NCI-H1092 (cell line): ENCODE measurements around the gene GNG4.
"Not testable (repeated sequence)": the region's sequence is repeated elsewhere in the genome, so short reads cannot be mapped to it uniquely, and the experiment has no call there.

Experiments used
- DNase-seq: peaks from one replicate; lab custom pipeline; 2025; lab: John Stamatoyannopoulos, UW

GNG4 gene

DNA sequence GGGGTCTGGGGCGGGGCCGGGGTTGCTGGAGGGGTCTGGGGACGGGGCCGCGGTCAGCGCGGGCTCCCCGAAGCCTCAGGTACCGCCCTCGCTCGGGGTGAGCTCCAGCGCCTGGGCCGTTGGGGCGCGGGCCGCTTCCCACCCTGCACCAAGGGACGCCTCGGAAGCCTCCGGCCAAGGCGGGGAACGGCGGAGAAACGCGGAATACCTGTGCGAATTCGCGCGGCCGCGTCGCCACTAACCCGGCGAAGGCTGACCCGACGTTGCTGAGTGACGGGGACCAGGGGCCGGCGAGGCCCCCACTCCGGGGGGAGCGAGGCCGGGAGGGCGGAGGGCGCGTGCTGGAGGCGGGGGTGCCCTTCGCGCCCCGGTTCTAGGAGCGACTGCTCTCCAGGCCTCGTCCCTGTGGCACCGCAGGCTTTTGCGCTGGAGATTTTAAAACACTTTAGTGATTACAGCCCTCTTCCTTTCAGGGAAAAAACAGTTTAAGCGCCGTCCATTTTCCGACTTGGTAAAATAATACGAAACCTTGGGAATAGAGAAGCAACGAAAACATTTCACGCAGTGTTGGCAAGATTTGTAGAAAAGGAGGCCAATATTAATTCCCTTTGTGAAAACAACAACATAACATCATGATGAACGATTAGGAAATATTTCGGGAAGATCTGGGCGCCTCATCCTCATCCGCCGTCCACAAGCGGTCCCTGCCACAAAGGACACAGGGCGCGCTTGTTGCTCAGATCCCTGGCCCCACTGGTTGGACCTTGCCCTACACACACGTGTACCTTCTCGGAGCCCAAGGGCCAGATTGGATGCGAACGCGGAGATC, 971 bp upstream of the GNG4 start:
- peak; percentile 58 for DNase-seq

DNA sequence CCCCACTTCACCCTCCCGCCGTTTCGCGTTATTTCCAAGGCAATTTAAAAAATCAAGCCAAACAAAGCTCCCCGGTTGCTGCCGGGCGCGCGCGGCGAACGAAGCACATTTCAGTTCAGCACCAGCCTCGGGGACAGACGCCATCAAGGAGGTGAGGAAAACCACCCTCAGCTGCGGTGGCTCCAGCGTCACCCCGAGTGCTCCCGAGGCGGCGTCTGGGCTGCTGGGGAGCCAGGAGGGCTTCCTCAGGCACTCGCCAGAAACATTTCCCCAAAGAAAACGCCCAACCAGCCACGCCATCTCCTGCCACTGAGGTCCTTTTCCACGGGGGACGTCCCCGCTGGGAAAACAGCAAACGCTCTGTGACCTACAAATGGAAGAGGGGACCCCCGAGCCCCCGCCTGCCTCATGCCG, 623 bp downstream of the GNG4 start:
- peak; percentile 56 for DNase-seq

DNA sequence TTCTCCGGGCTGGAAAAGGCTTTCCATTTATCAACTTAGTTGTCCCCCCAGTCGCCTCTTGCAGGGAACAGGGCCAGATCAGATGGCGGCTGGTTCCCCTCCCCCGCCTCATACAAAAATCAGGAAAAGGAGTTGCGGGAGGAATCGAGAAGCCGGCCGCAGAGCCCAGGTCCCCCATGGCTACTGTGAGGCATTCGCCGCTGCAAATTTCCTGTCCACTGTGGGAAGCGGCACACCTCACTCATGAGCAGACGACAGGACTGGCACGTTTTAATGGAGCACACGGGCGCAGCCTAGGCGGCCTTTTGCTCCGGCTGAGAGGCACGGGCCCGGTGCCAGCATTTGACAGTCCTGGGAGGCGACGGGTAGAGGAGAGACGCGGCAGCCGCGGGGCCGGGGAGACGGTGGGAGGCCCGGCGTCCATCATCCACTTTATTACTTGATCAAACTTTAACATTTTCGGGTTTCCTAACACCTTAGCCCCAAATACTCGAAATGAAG, 1.1 kb downstream of the GNG4 start:
- DNase-seq, result peak; percentile 85

DNA sequence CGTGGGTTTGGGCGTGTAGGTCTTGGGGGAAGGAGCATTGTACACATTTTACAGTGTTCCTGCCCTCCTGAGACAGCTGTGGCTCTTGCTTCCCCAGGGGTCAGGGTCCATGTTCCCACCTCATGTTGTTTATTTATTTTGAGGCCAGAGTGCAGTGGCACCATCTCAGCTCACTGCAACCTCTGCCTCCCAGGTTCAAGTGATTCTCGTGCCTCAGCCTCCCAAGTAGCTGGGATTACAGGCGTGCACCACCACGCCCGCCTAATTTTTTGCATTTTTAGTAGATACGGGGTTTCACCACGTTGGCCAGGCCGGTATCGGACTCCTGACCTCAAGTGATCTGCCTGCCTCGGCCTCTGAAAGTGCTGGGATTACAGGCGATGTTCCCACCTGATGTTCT, 2.0 kb downstream of the GNG4 start:
- not testable (repeated sequence) for DNase-seq

DNA sequence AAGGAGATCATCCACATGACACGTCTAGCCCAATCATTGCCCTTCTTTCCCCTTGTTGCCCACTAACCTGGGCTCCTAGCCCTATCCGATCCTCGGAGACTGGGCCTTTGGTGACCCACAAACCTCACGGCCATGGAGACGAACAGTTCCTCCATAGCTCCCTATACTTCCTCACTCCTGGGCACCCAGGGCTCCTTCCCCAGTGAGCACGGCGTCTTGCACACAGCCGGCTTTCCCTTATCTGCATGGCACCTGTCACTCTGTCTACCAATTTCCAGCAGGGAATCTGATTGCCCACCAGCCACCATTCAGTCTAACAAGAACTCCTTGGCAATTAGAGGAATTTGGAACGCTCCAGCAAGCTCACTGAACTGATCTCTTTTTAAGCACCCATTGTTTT, 3.1 kb downstream of the GNG4 start:
- no peak for DNase-seq

DNA sequence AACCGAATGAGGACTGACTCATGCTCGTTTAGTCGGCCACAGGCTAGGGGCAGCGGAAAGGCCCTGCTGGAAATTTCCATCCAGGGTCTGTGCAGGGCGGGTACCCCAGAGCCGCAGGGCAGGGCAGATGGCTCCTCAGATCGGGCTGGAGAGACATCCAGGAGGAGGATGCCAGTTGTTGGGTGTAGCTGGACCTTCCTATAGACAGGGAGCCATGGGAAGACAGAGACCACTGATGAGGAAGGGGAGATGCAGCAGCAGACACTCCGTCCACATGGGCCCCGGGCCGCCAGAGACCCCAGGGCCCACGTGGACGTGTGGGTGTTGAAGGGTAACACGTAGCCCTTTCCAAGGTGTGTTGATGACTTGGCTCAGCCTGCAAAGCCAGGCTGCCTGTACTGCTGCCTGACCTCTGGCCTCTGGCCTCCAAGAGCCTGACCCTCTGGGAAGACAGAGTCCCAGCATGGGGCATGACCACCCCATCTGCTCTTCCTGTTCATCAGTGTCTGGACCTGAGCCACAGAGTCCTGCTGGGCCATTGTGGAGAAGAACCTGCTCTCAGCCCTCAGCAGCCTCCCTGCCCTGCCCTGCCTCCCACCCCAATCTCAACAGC, 4.8 kb downstream of the GNG4 start:
- no peak for DNase-seq

DNA sequence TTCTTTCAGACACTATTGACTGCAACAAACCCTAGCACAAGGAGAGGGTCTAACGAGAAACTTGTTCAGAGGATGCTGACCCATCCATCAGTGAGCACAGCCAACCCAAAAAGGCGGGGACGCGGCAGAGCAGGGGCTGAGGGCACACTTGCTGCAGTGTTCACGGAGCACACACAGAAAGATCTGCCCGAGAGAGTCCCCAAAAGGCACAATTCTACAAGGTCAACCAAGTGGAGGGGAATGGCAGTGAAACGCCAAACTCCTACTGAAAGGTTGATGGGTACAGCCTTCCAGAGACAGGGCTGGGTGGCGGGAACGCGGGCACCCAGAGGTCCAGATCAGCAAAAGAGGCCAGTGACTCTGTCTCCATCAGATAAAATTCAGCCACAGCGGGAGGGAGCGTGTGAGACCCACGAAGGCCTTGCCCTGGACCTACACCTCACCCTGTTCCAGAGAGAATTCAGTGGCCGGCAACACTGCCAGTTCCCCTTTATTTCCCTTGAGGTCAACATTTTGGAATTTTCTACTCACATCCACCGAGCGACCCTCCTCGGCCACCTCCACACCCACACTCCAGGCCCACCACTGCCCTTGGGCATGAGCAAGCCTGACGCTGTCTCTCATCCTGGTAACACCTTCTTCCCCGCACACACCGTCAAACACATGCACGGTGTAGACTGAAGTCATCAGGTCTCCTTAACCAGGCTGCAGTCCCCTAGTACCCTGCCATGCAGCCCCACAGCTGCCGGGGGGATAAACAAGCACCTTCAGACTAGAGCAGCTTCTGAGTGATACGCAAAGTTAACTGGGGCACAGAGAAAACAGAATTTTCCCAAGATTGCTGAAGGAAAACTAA, 5.5 kb downstream of the GNG4 start:
- DNase-seq, result no peak

DNA sequence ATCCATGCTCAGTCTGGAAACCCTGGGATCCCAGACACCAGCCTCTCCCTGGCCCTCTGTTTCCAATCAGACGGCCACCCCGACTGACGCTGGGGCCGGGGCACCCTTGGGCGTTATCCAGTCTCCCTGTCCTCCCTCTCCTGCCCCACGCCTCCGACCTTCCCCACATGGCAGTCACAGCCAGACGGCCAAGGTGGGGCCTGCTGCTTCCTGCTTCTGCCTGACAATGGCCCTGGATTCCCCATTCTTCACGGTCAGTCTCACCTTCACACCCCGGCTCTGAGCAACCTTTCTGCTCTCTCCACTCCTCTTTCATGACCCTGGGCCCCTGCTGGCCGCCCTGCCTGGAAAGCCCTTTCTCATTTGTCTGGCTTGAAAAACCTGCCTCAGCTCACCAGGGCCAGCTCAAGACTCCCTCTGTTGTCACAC, 6.6 kb downstream of the GNG4 start:
- DNase-seq, result no peak

DNA sequence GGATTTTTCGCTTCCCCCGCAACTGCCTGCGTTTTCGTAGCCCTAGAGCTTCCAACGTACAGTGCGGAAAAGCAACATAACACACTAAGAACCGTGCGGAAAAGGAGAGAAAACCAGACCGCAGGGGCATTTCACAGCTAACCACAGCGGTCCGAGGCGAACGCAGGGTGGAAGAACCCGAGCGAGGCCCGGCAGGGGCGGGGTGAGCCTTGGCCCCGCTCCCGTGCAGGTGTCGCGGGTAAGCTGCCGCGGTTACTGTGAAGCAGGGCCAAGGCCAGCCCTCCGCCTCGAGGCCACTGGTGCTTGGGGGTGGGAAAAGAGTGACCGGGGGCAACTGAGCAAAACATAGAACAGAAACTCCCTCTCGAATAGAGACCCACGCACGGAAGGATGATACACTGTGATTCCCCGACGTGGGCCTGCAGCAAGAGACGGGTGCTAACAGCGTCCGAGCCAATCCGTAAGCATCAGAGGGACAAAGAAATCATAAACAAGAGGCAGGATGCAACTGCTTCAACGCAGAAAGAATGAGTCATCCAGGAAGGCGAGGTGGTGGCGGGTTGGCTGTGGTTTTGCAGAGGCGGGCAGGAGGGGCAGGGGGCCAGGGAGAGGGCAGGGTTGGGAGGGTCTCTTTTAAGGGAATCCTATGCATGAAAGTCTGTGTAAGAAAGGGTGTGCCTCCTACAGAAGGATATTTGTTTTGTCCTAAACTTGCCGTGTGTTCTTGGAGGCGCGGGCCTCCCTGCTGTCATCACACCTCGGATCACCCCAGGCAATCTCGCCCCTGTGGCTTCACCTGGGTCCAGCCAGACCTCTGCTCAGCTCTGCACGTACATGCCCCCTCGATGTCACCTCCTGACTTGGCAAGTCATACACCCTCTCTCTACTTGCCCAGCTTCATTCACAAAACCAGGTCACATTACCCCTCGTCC, 7.3 kb downstream of the GNG4 start:
- peak; percentile 16 for DNase-seq

DNA sequence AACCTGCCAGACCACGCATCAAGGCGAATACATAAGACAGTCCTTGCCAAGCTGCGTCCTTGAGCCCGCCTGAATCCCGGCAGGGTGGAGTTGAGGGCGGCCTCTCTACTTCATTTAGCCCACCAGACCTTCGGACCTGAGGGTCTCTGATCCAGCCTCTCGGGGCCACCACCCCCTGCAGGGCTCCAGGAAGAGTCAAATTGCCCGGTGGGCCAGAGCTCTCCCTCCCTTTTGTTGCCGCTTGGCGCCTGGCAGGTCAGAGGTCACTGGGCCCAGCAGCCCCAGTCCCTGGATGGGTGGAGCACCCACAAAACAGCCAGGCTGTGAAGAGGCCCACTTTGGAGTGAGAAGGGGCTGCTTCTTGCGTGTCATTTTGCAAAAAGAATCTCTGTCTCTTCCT, 9.0 kb downstream of the GNG4 start:
- DNase-seq, result no peak

DNA sequence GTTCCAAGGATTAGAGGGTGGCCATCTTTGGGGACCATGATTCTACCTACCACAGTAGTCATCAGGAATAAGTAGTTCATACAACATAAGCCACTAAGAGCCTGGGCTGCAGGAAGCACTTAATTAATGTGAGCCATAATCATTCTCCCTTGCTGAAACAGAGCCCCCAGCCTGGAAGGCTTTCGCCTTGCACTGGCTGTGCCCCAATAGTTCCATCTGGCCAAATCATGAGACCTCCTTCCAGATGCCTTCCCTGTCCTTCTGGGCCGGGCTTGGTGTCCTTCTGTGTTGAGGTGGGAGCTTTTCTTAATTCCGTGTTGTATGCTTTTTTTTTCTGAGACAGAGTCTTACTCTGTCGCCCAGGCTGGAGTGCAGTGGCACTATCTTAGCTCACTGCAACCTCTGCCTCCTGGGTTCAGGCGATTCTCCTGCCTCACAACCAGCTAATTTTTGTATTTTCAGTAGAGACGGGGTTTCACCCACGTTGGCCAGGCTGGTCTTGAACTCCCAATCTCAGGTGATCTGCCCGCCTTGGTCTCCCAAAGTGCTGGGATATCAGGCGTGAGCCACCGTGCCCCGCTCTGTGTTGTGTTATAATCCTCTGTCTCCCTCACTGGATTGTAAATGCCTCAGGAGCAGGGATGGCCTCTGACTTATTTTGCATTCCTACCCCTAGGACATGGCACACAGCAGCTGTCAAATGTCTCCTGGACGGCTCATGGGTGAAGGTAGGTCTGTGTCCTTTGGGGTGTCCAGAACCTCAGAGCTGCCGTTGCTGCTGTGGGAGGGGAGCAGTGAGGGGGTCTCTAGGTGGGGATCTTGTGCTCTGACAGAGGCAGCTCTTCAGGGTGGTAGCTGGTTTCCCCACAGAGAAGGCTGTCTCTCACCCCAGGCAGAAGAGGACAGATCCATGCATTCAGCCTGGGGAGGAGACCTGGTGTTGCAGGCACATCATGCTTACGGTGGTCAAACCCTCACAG, 10.1 kb downstream of the GNG4 start:
- DNase-seq, result no peak

DNA sequence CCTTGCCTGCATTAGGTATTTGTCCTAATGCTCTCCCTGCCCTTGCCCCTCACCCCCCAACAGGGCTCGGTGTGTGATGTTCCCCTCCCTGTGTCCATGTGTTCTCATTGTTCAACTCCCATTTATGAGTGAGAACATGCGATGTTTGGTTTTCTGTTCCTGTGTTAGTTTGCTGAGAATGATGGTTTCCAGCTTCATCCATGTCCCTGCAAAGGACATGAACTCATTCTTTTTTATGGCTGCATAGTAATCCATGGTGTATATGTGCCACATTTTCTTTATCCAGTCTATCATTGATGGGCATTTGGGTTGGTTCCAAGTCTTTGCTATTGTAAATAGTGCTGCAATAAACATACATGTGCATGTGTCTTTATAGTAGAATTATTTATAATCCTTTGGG, 11.0 kb downstream of the GNG4 start:
- not testable (repeated sequence) for DNase-seq

DNA sequence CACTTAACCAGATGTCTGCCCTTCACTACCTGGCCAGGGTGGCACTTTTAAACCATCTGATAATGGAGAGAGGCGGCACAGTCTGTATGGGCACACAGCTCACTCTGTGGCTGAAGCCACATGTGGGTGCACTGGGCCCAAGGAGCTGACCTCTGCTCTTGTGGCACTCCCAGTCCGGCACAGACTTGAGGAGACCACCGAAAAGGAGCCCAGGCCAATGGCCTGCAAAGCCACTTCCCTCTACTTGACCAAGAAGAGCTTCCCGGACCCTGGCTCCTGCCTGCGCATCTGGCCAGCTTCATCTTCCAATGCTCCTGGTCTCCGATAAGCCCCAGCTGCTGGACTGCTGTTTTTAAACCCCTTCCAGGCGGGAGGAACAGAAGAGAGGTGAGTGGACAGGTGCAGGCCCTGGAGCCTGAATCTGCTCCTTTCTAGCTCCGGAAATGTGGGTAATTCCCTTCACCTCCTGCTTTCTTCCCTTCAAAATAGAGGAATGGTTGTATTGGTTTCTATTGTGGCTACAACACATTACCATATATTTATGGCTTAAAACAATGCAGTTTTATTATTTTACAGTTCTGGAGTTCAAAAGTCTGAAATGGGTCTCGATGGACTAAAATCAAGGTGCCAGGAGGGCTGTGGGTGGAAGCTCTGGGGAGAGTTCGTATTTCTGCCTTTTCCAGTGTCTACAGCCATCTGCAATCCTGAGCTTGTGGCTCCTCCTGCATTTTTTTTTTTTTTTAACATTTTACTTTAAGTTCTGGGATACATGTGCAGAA, 11.6 kb downstream of the GNG4 start:
- no peak for DNase-seq

DNA sequence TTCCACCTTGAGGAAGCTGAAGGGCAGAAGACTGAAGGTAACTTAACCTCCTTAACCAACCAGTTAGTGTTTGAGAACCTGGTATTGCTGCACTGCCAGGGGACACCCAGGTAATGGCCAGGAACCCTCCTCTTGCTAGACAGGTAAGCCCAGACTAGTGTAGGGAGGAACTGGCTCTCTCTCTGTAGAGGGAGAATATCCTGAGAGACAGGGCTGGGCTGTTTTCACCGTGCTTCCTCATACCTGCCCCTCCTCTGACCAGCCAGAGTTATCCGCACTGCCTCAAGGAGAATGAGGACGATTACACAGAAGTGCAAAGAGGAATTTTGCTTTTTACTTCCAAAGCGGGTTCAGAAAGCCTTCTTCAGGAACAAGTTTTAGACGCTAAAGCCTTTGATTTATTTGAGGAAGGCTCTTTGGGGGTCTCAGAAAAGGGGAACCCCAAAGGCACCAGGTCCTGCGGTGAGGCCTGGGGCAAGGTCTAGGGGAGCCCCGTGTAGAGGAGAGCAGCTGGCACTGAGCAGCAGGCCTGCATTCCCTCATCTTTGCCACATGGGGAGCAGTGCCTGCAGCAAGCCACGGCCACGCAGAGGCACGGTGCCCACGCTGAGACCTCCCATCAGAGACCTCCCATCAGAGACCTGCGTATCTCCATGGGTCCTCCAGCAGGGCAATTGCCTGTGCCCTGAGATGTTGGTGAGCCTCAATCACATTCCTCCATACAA, 13.5 kb downstream of the GNG4 start:
- no peak for DNase-seq

DNA sequence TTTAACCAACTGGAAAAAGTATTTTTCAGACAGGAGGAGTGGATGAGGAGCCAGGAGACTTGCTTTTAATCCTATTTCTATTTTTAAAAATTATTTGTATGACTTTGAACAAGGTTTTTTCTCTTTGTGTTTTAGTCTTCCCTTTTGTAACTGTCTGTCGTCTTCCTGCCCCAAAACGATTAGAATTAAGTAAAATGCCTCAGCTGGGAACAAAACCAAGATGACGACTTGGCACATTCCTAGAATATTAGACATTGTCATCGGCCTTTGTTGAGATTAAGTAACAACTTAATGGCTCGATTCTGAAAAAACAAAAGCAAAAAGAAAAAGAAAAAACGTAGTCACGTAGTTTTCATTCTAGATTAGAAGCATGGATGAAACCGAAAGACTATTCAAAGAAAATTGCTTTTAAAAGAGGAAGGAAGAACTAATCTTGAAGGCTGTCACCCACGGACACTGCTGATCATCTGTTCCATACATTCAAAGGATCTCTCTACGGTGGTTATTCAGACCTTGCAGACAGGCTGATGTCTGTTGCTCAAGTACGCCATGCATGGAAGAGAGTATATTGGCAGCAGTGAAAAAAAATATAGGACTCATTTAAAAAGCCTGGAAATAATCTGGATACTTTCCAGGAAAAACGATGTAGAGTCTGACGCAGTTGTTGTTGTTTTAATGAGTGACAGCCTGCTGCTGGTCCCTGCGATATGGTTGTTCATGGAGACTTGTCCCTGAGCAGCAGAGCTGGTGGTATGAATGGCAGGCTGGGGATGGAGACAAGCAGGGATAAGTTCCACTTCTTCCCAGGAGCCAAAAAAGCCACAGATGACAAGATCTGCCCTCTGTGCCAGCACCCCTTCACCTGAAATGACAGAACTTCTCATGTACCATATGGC, 16.8 kb downstream of the GNG4 start:
- DNase-seq, result no peak

DNA sequence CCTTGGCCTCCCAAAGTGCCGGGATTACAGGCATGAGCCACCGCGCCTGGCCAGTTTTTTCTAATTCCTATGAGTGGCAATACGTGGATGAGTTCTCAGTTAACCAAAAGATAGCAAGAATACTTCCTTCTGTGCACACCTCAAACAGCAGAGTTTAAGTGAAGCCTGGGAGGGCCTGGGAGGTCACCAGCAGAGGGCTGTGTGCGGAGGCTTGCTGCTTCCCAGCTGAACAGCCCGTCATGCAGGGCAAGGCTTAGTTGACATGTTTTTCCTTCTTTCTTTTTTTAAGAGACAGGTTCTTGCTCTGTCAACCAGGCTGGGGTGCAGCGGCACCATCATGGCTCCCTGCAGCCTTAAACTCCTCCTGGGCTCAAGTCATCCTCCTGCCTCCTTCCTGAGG, 17.8 kb downstream of the GNG4 start:
- no peak for DNase-seq

DNA sequence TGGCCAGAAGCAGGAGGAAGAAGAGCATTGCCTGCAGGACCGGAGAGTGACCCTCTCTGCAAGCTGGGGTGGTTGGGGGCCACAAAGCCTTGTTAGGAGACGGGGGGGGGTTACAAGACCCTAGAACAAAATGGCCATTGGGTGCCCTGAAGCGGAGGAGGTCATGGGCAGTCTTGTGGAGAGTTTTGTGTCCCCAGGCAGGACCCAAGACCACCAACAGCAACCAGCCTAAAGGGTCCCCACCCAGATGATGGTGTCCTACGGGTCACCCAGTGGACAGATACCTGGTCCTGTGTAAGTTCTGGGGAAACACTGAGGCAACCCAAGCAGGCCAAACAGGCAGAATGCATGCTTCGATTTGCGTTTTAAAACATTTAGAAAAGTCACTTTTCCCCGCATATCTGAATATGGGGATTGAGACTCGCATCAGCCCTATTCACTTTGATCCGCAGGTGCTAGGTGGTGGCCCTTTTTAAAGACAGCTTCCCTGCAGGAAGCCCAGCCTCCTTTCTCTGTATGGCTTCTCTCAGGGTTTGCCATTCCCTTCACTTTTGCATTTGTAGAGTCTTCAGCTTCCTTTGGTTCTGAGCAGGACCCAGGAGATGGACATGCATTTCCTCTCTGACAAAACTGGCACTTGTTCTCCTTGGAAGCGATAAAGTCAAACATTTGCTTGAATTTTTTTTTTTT, 21.1 kb downstream of the GNG4 start:
- no peak for DNase-seq
